Right ventricle myocardium inferior (tissue), 1 donor: ENCODE results near the gene CDC16. TPM values are rescaled to one million over a fixed set of nuclear protein-coding genes. Genes with fewer than 3 reads are reported as not detected.
"Not testable (repeated sequence)": the region's sequence is repeated elsewhere in the genome, so short reads cannot be mapped to it uniquely, and the experiment has no call there.

Experiments
- ATAC-seq: fragments of 200-7000 bp; cut with Tn5 transposase; one replicate; pipeline ENCODE4 v1.9.1; 2020; ENCODE audit warnings: mild to moderate bottlenecking, moderate library complexity
- DNase-seq: peaks from one replicate; pipeline ENCODE4 v3.0.0; 2021; ENCODE audit errors: missing footprints
- intact Hi-C: fragments of 100-400 bp; cut with DNase I; formaldehyde crosslinking; loops from one replicate; pipeline ENCODE4 v1.11.0; 2022
- total RNA-seq: library from RNA; stranded (reverse); fragmentation: NEBNext Ultra II Directional; extraction: Animal tissue kit (Norgen Biotek cat#: 25700); gene quantifications from one replicate; pipeline ENCODE4 v1.2.1, GENCODE V29; 2021
- donor health status: DM: no; HTN: yes; CAD: no; lungs with severe emphysema.

Gene CDC16
- total RNA-seq, 1 donor from 2014 or later: 36.7 TPM

- intact Hi-C loops: loop anchor here (1.0 to 2.0 kb wide), 2 partner anchors 274 to 409 kb away; no protein-coding TSS in a partner anchor
- no peak for DNase-seq
- no peak for ATAC-seq
These were observed 9.1 kb upstream of the CDC16 start for GRCh38 chr13:114225610-114226009.

- intact Hi-C loops: loop anchor here (1.0 to 2.0 kb wide), 2 partner anchors 275 to 409 kb away; no protein-coding TSS in a partner anchor
- DNase-seq (no peak), ATAC-seq (no peak)
These were observed 8.6 kb upstream of the CDC16 start for GRCh38 chr13:114226088-114226487.

- DNase-seq (peak; percentile 87), ATAC-seq (peak; percentile 84)
- intact Hi-C loops: loop anchor here (1.0 to 2.0 kb wide), 2 partner anchors 276 to 410 kb away; no protein-coding TSS in a partner anchor
These were observed 7.9 kb upstream of the CDC16 start for GRCh38 chr13:114226699-114227323.

- intact Hi-C loops: loop anchor here (2.0 kb wide), 1 partner anchor 411 kb away; no protein-coding TSS in a partner anchor
- DNase-seq: no peak
- ATAC-seq: no peak
These were observed 7.2 kb upstream of the CDC16 start for GRCh38 chr13:114227528-114227927.

- intact Hi-C loops: no loop called here
- DNase-seq (no peak), ATAC-seq (peak; percentile 49)
These were observed 6.5 kb upstream of the CDC16 start for GRCh38 chr13:114228176-114228575.

- DNase-seq (no peak), ATAC-seq (no peak)
- intact Hi-C loops: no loop called here
These were observed 5.2 kb upstream of the CDC16 start for GRCh38 chr13:114229506-114229905.

- ATAC-seq (no peak), DNase-seq (no peak)
- intact Hi-C loops: no loop called here
These were observed 4.6 kb upstream of the CDC16 start for GRCh38 chr13:114230117-114230516.

- ATAC-seq: no peak
- intact Hi-C loops: no loop called here
- DNase-seq: no peak
These were observed 4.1 kb upstream of the CDC16 start for GRCh38 chr13:114230575-114230974.

- ATAC-seq: no peak
- intact Hi-C loops: no loop called here
- DNase-seq: no peak
These were observed 2.8 kb upstream of the CDC16 start for GRCh38 chr13:114231886-114232285.

GRCh38 chr13:114234266-114234644, 442 bp upstream of the CDC16 start:
- intact Hi-C loops: loop anchor here (2.0 kb wide), 1 partner anchor 47 kb away; the partner anchor contains the start of gene UPF3A
- DNase-seq: no peak
- ATAC-seq: no peak

GRCh38 chr13:114235697-114236096, 1.0 kb downstream of the CDC16 start:
- no peak for ATAC-seq
- intact Hi-C loops: loop anchor here (2.0 kb wide), 1 partner anchor 45 kb away; the partner anchor contains the start of gene UPF3A

GRCh38 chr13:114236227-114236626, 1.5 kb downstream of the CDC16 start:
- DNase-seq (no peak), ATAC-seq (no peak)
- intact Hi-C loops: no loop called here

More at GRCh38 chr13:114235697-114236096, 1.0 kb downstream of the CDC16 start:
- no peak for DNase-seq

- no peak for ATAC-seq
- intact Hi-C loops: no loop called here
- DNase-seq: no peak
These were observed 2.9 kb downstream of the CDC16 start for GRCh38 chr13:114237415-114238112.

- DNase-seq: no peak
- ATAC-seq: no peak
- intact Hi-C loops: no loop called here
These were observed 7.2 kb downstream of the CDC16 start for GRCh38 chr13:114241918-114242317.

- intact Hi-C loops: no loop called here
- no peak for ATAC-seq
- no peak for DNase-seq
These were observed 9.3 kb downstream of the CDC16 start for GRCh38 chr13:114243971-114244370.

GRCh38 chr13:114244637-114245036, 9.9 kb downstream of the CDC16 start:
- intact Hi-C loops: no loop called here
- no peak for DNase-seq
- no peak for ATAC-seq

- ATAC-seq (no peak), DNase-seq (no peak)
- intact Hi-C loops: no loop called here
These were observed 13.3 kb downstream of the CDC16 start for GRCh38 chr13:114248011-114248410.

GRCh38 chr13:114249077-114249476, 14.4 kb downstream of the CDC16 start:
- DNase-seq (no peak), ATAC-seq (no peak)
- intact Hi-C loops: no loop called here

- intact Hi-C loops: not testable (repeated sequence)
These were observed 17.1 kb downstream of the CDC16 start for GRCh38 chr13:114251639-114252440.

More at GRCh38 chr13:114251639-114252440, 17.1 kb downstream of the CDC16 start:
- not testable (repeated sequence) for ATAC-seq, DNase-seq
